Loucy (cell line): Measurements from ENCODE around the gene TNFRSF19.

Experiments used
- H2AFZ ChIP-seq: fragments of 200-600 bp; sonication (generic); 2 replicates; pipeline ENCODE4 v1.6.0; 2016; ENCODE audit warnings: antibody characterized with exemption, mild to moderate bottlenecking, low read length, moderate library complexity
- H3F3A ChIP-seq: fragments of 200-600 bp; 2 replicates; pipeline ENCODE4 v1.6.0; 2016; ENCODE audit warnings: antibody characterized with exemption, low read depth, mild to moderate bottlenecking
- H3K27me3 ChIP-seq: fragments of 200-600 bp; sonication (generic); 2 replicates; pipeline ENCODE4 v1.6.1; 2014; ENCODE audit warnings: low read length, mild to moderate bottlenecking; ENCODE audit not compliant: insufficient read depth, poor library complexity, severe bottlenecking
- H3K36me3 ChIP-seq: fragments of 200-600 bp; sonication (generic); 2 replicates; pipeline ENCODE4 v1.6.1; 2016; ENCODE audit warnings: low read length; ENCODE audit not compliant: insufficient read depth
- H3K4me1 ChIP-seq: fragments of 200-600 bp; sonication (generic); 2 replicates; pipeline ENCODE4 v1.5.1; 2014; ENCODE audit warnings: low read length, mild to moderate bottlenecking; ENCODE audit not compliant: insufficient read depth, poor library complexity, severe bottlenecking
- H3K4me2 ChIP-seq: fragments of 200-600 bp; sonication (generic); 2 replicates; pipeline ENCODE4 v1.6.0; 2014; ENCODE audit warnings: antibody characterized with exemption, low read length, low read depth, mild to moderate bottlenecking; ENCODE audit not compliant: poor library complexity, severe bottlenecking
- H3K4me3 ChIP-seq: fragments of 200-600 bp; sonication (generic); 2 replicates; pipeline ENCODE4 v1.5.1; 2014; ENCODE audit warnings: low read length, mild to moderate bottlenecking, mixed read lengths; ENCODE audit not compliant: poor library complexity, severe bottlenecking
- H3K79me2 ChIP-seq: fragments of 200-600 bp; sonication (generic); 2 replicates; pipeline ENCODE4 v1.6.1; 2014; ENCODE audit warnings: low read length; ENCODE audit not compliant: insufficient read depth
- H3K9ac ChIP-seq: fragments of 200-600 bp; sonication (generic); 2 replicates; pipeline ENCODE4 v1.6.0; 2014; ENCODE audit warnings: mild to moderate bottlenecking, low read depth, low read length, moderate library complexity; ENCODE audit not compliant: poor library complexity, severe bottlenecking
- H3K9me2 ChIP-seq: fragments of 200-600 bp; sonication (generic); replicated peaks from 2 replicates; pipeline ENCODE4 v1.6.1; 2016; ENCODE audit warnings: low read depth, low read length, mixed read lengths
- H3K9me3 ChIP-seq: fragments of 200-600 bp; sonication (generic); 2 replicates; pipeline ENCODE4 v1.6.1; 2014; ENCODE audit warnings: mild to moderate bottlenecking, antibody characterized with exemption, low read length, low read depth; ENCODE audit not compliant: insufficient read depth
- H4K20me1 ChIP-seq: fragments of 200-600 bp; sonication (generic); 2 replicates; pipeline ENCODE4 v1.6.0; 2014; ENCODE audit warnings: antibody characterized with exemption, low read length, mild to moderate bottlenecking; ENCODE audit not compliant: insufficient read depth, poor library complexity, severe bottlenecking
- EZH2phosphoT487 ChIP-seq: fragments of 200-600 bp; IDR thresholded peaks from 2 replicates; pipeline ENCODE4 v1.6.1; 2018; ENCODE audit warnings: antibody characterized with exemption, mild to moderate bottlenecking, moderate library complexity, borderline replicate concordance
- TF ChIP-seq, protein P1 (sequence below): fragments of 200-600 bp; sonication (generic); conservative IDR thresholded peaks from 2 replicates; pipeline ENCODE4 v1.5.1; 2014; ENCODE audit warnings: mild to moderate bottlenecking, antibody characterized with exemption, low read length

The TNFRSF19 gene

DNA sequence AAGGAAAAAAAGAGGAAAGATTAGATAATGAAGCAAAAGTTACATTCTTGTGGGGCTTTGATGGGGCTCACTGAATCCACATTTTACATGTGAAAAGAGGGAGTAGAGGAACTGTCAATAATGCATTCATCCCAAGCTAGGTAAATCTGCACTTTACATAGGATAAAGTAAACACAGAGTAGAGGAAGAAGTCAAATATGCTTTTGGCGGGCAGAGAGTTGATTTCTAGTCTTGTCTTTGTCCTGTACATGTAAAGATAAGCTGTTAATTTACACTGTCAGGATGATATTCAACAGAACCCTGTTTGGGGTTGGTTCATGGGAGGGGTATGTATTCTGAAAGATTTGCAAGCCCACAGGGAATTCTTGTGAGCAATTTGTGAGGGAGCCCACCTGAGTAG lies 18.0 kb upstream of the TNFRSF19 start:
- H3K9ac ChIP-seq, result no peak overlapping the region

DNA sequence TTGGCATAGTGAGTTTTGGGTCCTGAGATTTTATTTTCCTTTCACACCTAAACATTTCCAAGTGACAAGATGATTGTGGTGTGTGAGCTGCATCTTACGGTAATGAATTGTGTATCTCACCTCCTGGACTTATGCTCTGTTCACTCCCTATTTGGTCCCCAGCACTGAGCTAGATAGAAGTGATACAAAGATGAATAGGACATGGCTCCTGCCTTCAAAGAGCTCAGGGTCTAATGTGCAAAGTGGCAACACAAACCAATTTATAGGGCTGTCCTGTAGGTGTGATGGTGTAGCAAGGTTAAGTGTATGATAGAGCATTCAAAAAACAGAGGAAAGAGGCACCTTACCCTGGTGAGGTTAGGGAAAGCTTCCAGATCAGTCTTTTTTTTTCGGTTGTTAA lies 17.6 kb upstream of the TNFRSF19 start:
- Histone ChIP-seq H3K4me2 (no peak overlapping the region), H3K9me2 (no peaks in the 10 kb centered on the region), H3K9ac (no peak overlapping the region), H4K20me1 (no peaks in the 10 kb centered on the region), H3F3A (no peaks in the 10 kb centered on the region), H3K9me3 (no peaks in the 10 kb centered on the region), H3K4me3 (no peak overlapping the region), H3K79me2 (no peaks in the 10 kb centered on the region), H3K36me3 (no peaks in the 10 kb centered on the region), H2AFZ (no peak overlapping the region), H3K4me1 (no peaks in the 10 kb centered on the region), H3K27me3 (no peaks in the 10 kb centered on the region)
- no peak for TF ChIP-seq EZH2phosphoT487
- TF ChIP-seq, protein P1, sequence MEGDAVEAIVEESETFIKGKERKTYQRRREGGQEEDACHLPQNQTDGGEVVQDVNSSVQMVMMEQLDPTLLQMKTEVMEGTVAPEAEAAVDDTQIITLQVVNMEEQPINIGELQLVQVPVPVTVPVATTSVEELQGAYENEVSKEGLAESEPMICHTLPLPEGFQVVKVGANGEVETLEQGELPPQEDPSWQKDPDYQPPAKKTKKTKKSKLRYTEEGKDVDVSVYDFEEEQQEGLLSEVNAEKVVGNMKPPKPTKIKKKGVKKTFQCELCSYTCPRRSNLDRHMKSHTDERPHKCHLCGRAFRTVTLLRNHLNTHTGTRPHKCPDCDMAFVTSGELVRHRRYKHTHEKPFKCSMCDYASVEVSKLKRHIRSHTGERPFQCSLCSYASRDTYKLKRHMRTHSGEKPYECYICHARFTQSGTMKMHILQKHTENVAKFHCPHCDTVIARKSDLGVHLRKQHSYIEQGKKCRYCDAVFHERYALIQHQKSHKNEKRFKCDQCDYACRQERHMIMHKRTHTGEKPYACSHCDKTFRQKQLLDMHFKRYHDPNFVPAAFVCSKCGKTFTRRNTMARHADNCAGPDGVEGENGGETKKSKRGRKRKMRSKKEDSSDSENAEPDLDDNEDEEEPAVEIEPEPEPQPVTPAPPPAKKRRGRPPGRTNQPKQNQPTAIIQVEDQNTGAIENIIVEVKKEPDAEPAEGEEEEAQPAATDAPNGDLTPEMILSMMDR, result no peak

More for the DNA sequence above, 18.0 kb upstream of the TNFRSF19 start:
- H3K9me2 ChIP-seq, result no peaks in the 10 kb centered on the region
- no peaks in the 10 kb centered on the region for H3K4me1 ChIP-seq
- TF ChIP-seq EZH2phosphoT487, result no peak
- TF ChIP-seq, protein P1, result no peak
- no peaks in the 10 kb centered on the region for H3F3A ChIP-seq
- H4K20me1 ChIP-seq, result no peaks in the 10 kb centered on the region
- H3K4me2 ChIP-seq, result no peak overlapping the region
- H2AFZ ChIP-seq, result no peak overlapping the region
- no peaks in the 10 kb centered on the region for H3K36me3 ChIP-seq
- H3K4me3 ChIP-seq, result no peak overlapping the region
- H3K27me3 ChIP-seq, result no peaks in the 10 kb centered on the region
- H3K79me2 ChIP-seq, result no peaks in the 10 kb centered on the region
- no peaks in the 10 kb centered on the region for H3K9me3 ChIP-seq

DNA sequence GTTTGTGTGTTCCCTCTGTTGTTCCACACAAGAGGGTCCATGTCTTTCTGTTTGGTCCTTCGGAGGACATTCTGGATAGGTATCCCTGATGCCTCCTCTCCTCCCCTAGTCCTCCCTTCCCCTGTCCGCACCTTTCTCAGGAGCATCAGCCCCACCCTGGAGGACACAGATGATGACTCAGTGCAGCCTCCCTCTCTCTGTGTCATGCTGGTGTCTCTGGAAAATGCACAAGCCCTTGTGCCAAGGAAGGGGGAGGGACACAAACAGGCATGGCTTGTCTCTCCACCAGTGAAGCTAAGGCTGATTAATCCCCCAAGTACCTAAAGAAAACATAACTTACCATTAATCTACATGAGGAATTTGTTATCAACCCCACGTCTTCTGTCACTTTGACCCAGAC lies 16.2 kb upstream of the TNFRSF19 start:
- H3K9me3 ChIP-seq, result no peaks in the 10 kb centered on the region
- H3K9me2 ChIP-seq, result no peaks in the 10 kb centered on the region
- no peaks in the 10 kb centered on the region for H3K4me1 ChIP-seq

More for the DNA sequence above, 16.2 kb upstream of the TNFRSF19 start:
- H3K79me2 ChIP-seq, result no peaks in the 10 kb centered on the region
- no peaks in the 10 kb centered on the region for H3K27me3 ChIP-seq
- H3K4me2 ChIP-seq, result no peak overlapping the region
- no peaks in the 10 kb centered on the region for H3K36me3 ChIP-seq
- no peak overlapping the region for H3K4me3 ChIP-seq
- H3F3A ChIP-seq, result no peaks in the 10 kb centered on the region
- no peaks in the 10 kb centered on the region for H4K20me1 ChIP-seq
- H2AFZ ChIP-seq, result no peak overlapping the region
- no peak overlapping the region for H3K9ac ChIP-seq
- TF ChIP-seq EZH2phosphoT487, result no peak
- TF ChIP-seq, protein P1, result no peak
